Aortic smooth muscle cell (primary cell): ENCODE measurements around the gene TIMM17A. TPM values are rescaled to one million over a fixed set of nuclear protein-coding genes. Genes with fewer than 3 reads are reported as not detected.

ENCODE experiments used
- total RNA-seq: library from RNA; depleted of rRNA; stranded (reverse); fragments of >200 nt; gene quantifications from 2 replicates; pipeline ENCODE4 v1.2.3, GENCODE V29; 2014

Gene TIMM17A
- total RNA-seq: 76.7 and 79.5 TPM in 2 replicates

GRCh38 chr1:201955009-201955728, at the start of gene TIMM17A:
Gene TIMM17A (plus strand): TSS chr1:201955503. CDS start chr1:201955527, 24 bp downstream.

GRCh38 chr1:201946224-201946908, 8.9 kb upstream of the TIMM17A start, which contains the start of gene LMOD1:
Gene LMOD1 (minus strand): TSS chr1:201946548. CDS start chr1:201946340, 208 bp downstream.

DNA sequence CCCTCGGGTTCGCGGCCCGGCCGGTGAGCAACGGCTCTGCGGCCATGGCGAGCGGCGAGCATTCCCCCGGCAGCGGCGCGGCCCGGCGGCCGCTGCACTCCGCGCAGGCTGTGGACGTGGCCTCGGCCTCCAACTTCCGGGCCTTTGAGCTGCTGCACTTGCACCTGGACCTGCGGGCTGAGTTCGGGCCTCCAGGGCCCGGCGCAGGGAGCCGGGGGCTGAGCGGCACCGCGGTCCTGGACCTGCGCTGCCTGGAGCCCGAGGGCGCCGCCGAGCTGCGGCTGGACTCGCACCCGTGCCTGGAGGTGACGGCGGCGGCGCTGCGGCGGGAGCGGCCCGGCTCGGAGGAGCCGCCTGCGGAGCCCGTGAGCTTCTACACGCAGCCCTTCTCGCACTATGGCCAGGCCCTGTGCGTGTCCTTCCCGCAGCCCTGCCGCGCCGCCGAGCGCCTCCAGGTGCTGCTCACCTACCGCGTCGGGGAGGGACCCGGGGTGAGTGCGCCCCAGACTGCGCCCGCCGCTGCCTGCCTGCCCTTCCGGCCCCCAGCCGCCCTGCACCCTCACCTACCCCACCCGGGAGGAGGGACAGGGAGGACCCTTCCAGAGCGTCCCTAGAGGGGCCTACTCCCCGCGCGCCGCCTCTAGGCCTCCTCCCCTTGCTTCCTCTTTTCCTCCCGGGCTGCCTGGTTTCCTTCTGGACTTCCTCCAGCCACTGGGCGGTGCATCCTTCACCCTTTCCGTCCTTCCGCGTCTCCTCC, 27.5 kb downstream of the TIMM17A start, which contains the start of gene RNPEP:
TSS of gene RNPEP (plus strand) at position 26 of the 757 bp plus-strand sequence. CDS start at position 45, 19 bp downstream.

DNA sequence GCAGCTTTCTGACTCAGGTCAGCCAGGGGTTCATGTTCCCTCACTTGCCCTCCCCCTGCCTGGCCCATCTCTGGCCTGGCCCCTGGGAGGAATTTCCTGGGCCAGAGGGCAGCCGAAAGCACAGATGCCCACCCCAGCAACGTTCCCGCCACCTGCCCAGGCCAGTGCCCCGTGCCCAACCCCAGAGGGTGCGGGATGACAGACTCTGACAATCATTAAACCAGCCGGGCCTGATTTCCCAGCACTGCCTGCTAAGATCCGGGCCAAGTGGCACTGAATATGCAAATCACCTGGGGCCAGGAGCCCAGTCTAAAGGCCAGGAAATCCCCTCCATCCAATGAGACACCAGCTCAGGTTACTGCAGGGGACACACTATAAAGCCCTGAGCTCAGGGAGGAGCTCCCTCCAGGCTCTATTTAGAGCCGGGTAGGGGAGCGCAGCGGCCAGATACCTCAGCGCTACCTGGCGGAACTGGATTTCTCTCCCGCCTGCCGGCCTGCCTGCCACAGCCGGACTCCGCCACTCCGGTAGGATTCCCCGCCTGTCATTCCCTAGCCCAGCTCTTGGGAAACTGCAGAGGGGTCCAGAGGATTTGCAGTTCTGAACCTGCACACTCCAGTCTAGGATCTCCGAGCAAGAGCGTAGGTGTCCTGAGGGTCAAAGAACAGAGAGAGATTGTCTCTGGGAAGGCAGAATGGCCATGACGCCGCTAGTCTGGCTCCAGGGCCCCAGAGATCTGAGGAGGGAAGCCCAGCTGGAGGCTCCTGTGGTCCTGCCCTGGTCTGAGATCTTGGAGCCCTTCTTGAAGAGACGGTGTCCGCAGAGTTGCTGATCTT, 55.1 kb downstream of the TIMM17A start, which contains the start of gene ELF3:
TSS of gene ELF3 (plus strand) at position 408 of the 836 bp plus-strand sequence. CDS start 550 bp downstream, outside the sequence.

Other genes starting within 250 kb of the TIMM17A start
- 21.1 and 24.3 TPM in 2 replicates for gene IPO9, start 126.3 kb upstream of the TIMM17A start, total RNA-seq
- gene SHISA4, start 66.6 kb upstream of the TIMM17A start, total RNA-seq: 13.9 and 19.8 TPM in 2 replicates
- 25.8 and 61.5 TPM in 2 replicates for gene LMOD1, start 9.0 kb upstream of the TIMM17A start, total RNA-seq
- 45.4 and 56.0 TPM in 2 replicates for gene RNPEP, start 27.1 kb downstream of the TIMM17A start, total RNA-seq
- gene ELF3, start 55.1 kb downstream of the TIMM17A start, total RNA-seq: under 0.01 and 0.12 TPM in 2 replicates
- not detected in 2 replicates for gene GPR37L1, start 167.4 kb downstream of the TIMM17A start, total RNA-seq
- 22.2 and 25.2 TPM in 2 replicates for gene ARL8A, start 189.2 kb downstream of the TIMM17A start, total RNA-seq
- not detected in 2 replicates for gene PTPN7, start 205.1 kb downstream of the TIMM17A start, total RNA-seq
- not detected in 2 replicates for gene LGR6, start 238.3 kb downstream of the TIMM17A start, total RNA-seq